RKO (cell line): ENCODE results near the gene ZMYND8.
A peak's percentile ranks its signal among the peaks of the same experiment; 100 is the strongest.
"Not testable (repeated sequence)": the region's sequence is repeated elsewhere in the genome, so short reads cannot be mapped to it uniquely, and the experiment has no call there.

Experiments
- DNase-seq: peaks from one replicate; pipeline ENCODE4 v3.0.0-alpha.2; 2016; ENCODE audit warnings: low spot score

The ZMYND8 gene

GRCh38 chr20:47285189-47285588, 71.3 kb downstream of the ZMYND8 start:
- no peak for DNase-seq

- no peak for DNase-seq
These were observed 72.1 kb downstream of the ZMYND8 start for GRCh38 chr20:47284373-47284772.

- DNase-seq: no peak
These were observed 73.1 kb downstream of the ZMYND8 start for GRCh38 chr20:47283411-47283810.

- no peak for DNase-seq
These were observed 73.6 kb downstream of the ZMYND8 start for GRCh38 chr20:47282864-47283263.

- no peak for DNase-seq
These were observed 75.1 kb downstream of the ZMYND8 start for GRCh38 chr20:47281376-47281775.

- DNase-seq: no peak
These were observed 75.8 kb downstream of the ZMYND8 start for GRCh38 chr20:47280668-47281067.

GRCh38 chr20:47280228-47280627, 76.3 kb downstream of the ZMYND8 start:
- no peak for DNase-seq

GRCh38 chr20:47278907-47279348, 77.6 kb downstream of the ZMYND8 start:
- DNase-seq: no peak

- not testable (repeated sequence) for DNase-seq
These were observed 79.0 kb downstream of the ZMYND8 start for GRCh38 chr20:47277535-47277872.

GRCh38 chr20:47276851-47277534, 79.5 kb downstream of the ZMYND8 start:
- DNase-seq: no peak

GRCh38 chr20:47276251-47276650, 80.2 kb downstream of the ZMYND8 start:
- DNase-seq: no peak

- no peak for DNase-seq
These were observed 81.0 kb downstream of the ZMYND8 start for GRCh38 chr20:47275548-47275947.

- peak; percentile 94 for DNase-seq
These were observed 81.9 kb downstream of the ZMYND8 start for GRCh38 chr20:47274401-47275108.

GRCh38 chr20:47273591-47274235, 82.8 kb downstream of the ZMYND8 start:
- DNase-seq: no peak

GRCh38 chr20:47272893-47273590, 83.5 kb downstream of the ZMYND8 start:
- DNase-seq: peak; percentile 74

- DNase-seq: no peak
These were observed 85.4 kb downstream of the ZMYND8 start for GRCh38 chr20:47271046-47271615.

GRCh38 chr20:47269309-47270165, 87.0 kb downstream of the ZMYND8 start:
- no peak for DNase-seq

- DNase-seq: no peak
These were observed 88.9 kb downstream of the ZMYND8 start for GRCh38 chr20:47267621-47268020.

- DNase-seq: no peak
These were observed 89.5 kb downstream of the ZMYND8 start for GRCh38 chr20:47266847-47267515.

- no peak for DNase-seq
These were observed 90.5 kb downstream of the ZMYND8 start for GRCh38 chr20:47265984-47266383.

- no peak for DNase-seq
These were observed 91.3 kb downstream of the ZMYND8 start for GRCh38 chr20:47265214-47265613.
